HepG2 (cell line): ENCODE data around the gene NTSR2. TPM values are rescaled to one million over a fixed set of nuclear protein-coding genes. Genes with fewer than 3 reads are reported as not detected.

ENCODE experiments used
- ATAC-seq: fragments of 200-7000 bp; cut with Tn5 transposase; 3 replicates; pipeline ENCODE4 v1.9.1; 2020; ENCODE audit warnings: mild to moderate bottlenecking, moderate library complexity
- BruUV-seq: library from RNA; stranded (reverse); fragments of 400-500 nt; replicated peaks from 2 replicates; lab custom pipeline; 2021; lab: Mats Ljungman, UMichigan
- CTCF ChIA-PET: fragments of 300-600 bp; formaldehyde crosslinking; extraction: SDS; loops from one replicate; lab custom pipeline; 2021; ENCODE audit warnings: low total read pairs, inconsistent platforms, low intra/inter-chr PET ratio; lab: Yijun Ruan, JAX
- POLR2A ChIA-PET: fragments of 350-600 bp; sonication (Branson Sonifier 250); formaldehyde crosslinking; loops from one replicate; lab custom pipeline; 2020; ENCODE audit warnings: antibody characterized with exemption, inconsistent platforms; lab: Yijun Ruan, JAX
- DNase-seq: peaks from one replicate; pipeline ENCODE4 v3.0.0-alpha.2; 2015; ENCODE audit warnings: low spot score
- FAIRE-seq: peaks from 3 replicates; lab custom pipeline; 2011; peaks lifted over from hg19 to GRCh38; lab: Jason Lieb, UNC
- H2AFZ ChIP-seq: one replicate; pipeline ENCODE4 v1.6.1; 2011; ENCODE audit warnings: low read length, inconsistent platforms
- H3K27ac ChIP-seq: fragments of 300-600 bp; 3 replicates; pipeline ENCODE4 v1.8.0; 2011; ENCODE audit warnings: mixed run types, mild to moderate bottlenecking, mixed read lengths, low read length, inconsistent platforms; ENCODE audit not compliant: insufficient read depth; ENCODE audit errors: extremely low read length
- H3K27me3 ChIP-seq, 2 experiments: fragments of 200-600 bp in 1 of 2; 2 replicates in 1 of 2; 3 replicates in 1 of 2; pipeline versions ENCODE4 v1.6.0 to v1.8.0; 2011; ENCODE audit warnings: low read length in 2 of 2, mild to moderate bottlenecking in 2 of 2, moderate library complexity in 2 of 2, inconsistent platforms in 1 of 2; ENCODE audit not compliant: insufficient read depth in 2 of 2, control insufficient read depth in 1 of 2
- H3K36me3 ChIP-seq, 2 experiments: fragments of 200-600 bp in 1 of 2; replicated peaks in 1 of 2; 2 replicates in 1 of 2; 3 replicates in 1 of 2; pipeline versions ENCODE4 v1.5.1 to v1.8.0; 2011; ENCODE audit warnings: low read length in 2 of 2, inconsistent platforms in 1 of 2; ENCODE audit not compliant: insufficient read depth in 2 of 2, control insufficient read depth in 1 of 2
- H3K4me1 ChIP-seq: 2 replicates; pipeline ENCODE4 v1.5.1; 2012; ENCODE audit warnings: low read length, inconsistent platforms; ENCODE audit not compliant: insufficient read depth
- H3K4me2 ChIP-seq: 2 replicates; pipeline ENCODE4 v1.6.0; 2011; ENCODE audit warnings: low read depth, low read length, inconsistent platforms
- H3K4me3 ChIP-seq, 3 experiments: fragments of 200-600 bp in 1 of 3; sonication (generic), shearing (Covaris generic) in 1 of 3; replicated peaks in 1 of 3; 2 replicates each; pipeline ENCODE4 v1.5.1; 2011 to 2016; ENCODE audit warnings: low read length in 3 of 3, inconsistent platforms in 2 of 3, low read depth in 2 of 3, mild to moderate bottlenecking in 2 of 3, control low read depth in 1 of 3, mixed read lengths in 1 of 3; ENCODE audit not compliant: insufficient read depth in 1 of 3
- H3K79me2 ChIP-seq: one replicate; pipeline ENCODE4 v1.6.1; 2011; ENCODE audit warnings: low read length, inconsistent platforms; ENCODE audit not compliant: insufficient read depth
- H3K9ac ChIP-seq: 2 replicates; pipeline ENCODE4 v1.6.0; 2011; ENCODE audit warnings: mild to moderate bottlenecking, low read depth, low read length, inconsistent platforms; ENCODE audit not compliant: insufficient read depth
- H3K9me3 ChIP-seq: 2 replicates; pipeline ENCODE4 v1.5.1; 2012; ENCODE audit warnings: mild to moderate bottlenecking, low read length
- H4K20me1 ChIP-seq: 2 replicates; pipeline ENCODE4 v1.6.0; 2011; ENCODE audit warnings: inconsistent platforms, mild to moderate bottlenecking, low read length, moderate library complexity; ENCODE audit not compliant: insufficient read depth
- ATM ChIP-seq: fragments of 450-650 bp; IDR thresholded peaks from 2 replicates; pipeline ENCODE4 v1.7.1; 2017; ENCODE audit warnings: mild to moderate bottlenecking, borderline replicate concordance
- CBX1 ChIP-seq: IDR thresholded peaks from one replicate; pipeline ENCODE4 v1.6.1; 2016; ENCODE audit warnings: antibody characterized with exemption, low read depth
- ELF1 ChIP-seq: sonication (generic); formaldehyde crosslinking; IDR thresholded peaks from 2 replicates; pipeline ENCODE4 v1.4.0; 2020; ENCODE audit warnings: missing genetic modification reagents
- GTF2F1 ChIP-seq: fragments of 150-350 bp; IDR thresholded peaks from 2 replicates; pipeline ENCODE4 v1.6.1; 2014; ENCODE audit warnings: low read length
- HNRNPK ChIP-seq: fragments of 200-400 bp; formaldehyde crosslinking; IDR thresholded peaks from 2 replicates; pipeline ENCODE4 v1.6.1; 2018; ENCODE audit warnings: low read length, low read depth, moderate library complexity, mild to moderate bottlenecking; ENCODE audit not compliant: poor library complexity, severe bottlenecking
- ONECUT2 ChIP-seq: sonication (generic); formaldehyde crosslinking; IDR thresholded peaks from 2 replicates; pipeline ENCODE4 v1.4.0; 2020; ENCODE audit warnings: missing genetic modification reagents
- PAWR ChIP-seq: sonication (generic); formaldehyde crosslinking; IDR thresholded peaks from 2 replicates; pipeline ENCODE4 v1.4.0; 2020; ENCODE audit warnings: missing genetic modification reagents, mild to moderate bottlenecking, borderline replicate concordance
- PPARG ChIP-seq: conservative IDR thresholded peaks from 2 replicates; pipeline ENCODE4 v1.6.1; 2016; ENCODE audit warnings: missing biosample characterization, missing genetic modification reagents
- RBAK ChIP-seq: sonication (generic); formaldehyde crosslinking; IDR thresholded peaks from 2 replicates; pipeline ENCODE4 v1.5.1; 2020; ENCODE audit warnings: mild to moderate bottlenecking, missing genetic modification reagents
- TCF7L2 ChIP-seq: IDR thresholded peaks from 2 replicates; pipeline ENCODE4 v1.6.1; 2011; ENCODE audit warnings: mild to moderate bottlenecking, low read depth, low read length, moderate library complexity
- YEATS4 ChIP-seq: sonication (generic); formaldehyde crosslinking; IDR thresholded peaks from 2 replicates; pipeline ENCODE4 v1.4.0; 2020; ENCODE audit warnings: missing genetic modification reagents, borderline replicate concordance
- ZNF512 ChIP-seq: sonication (generic); formaldehyde crosslinking; IDR thresholded peaks from 2 replicates; pipeline ENCODE4 v1.4.0; 2020; ENCODE audit warnings: mild to moderate bottlenecking, missing genetic modification reagents
- ZNF558 ChIP-seq: sonication (generic); formaldehyde crosslinking; IDR thresholded peaks from 2 replicates; pipeline ENCODE4 v1.9.0; 2022; ENCODE audit warnings: mild to moderate bottlenecking, missing genetic modification reagents, borderline replicate concordance
- ZNF644 ChIP-seq: IDR thresholded peaks from 2 replicates; pipeline ENCODE4 v1.6.1; 2016; ENCODE audit warnings: low read depth
- ZNF790 ChIP-seq: sonication (generic); formaldehyde crosslinking; IDR thresholded peaks from 2 replicates; pipeline ENCODE4 v1.8.0; 2022; ENCODE audit warnings: missing genetic modification reagents, mild to moderate bottlenecking, borderline replicate concordance
- ZNF891 ChIP-seq: sonication (generic); formaldehyde crosslinking; IDR thresholded peaks from 2 replicates; pipeline ENCODE4 v1.5.0; 2020; ENCODE audit warnings: mild to moderate bottlenecking, missing genetic modification reagents
- WGBS: methylation state at CpG from one replicate; pipeline ENCODE4 v1.1.6; 2017; ENCODE audit warnings: low lambda C conversion rate; 5-methylcytosine and 5-hydroxymethylcytosine counted together
- in situ Hi-C: cut with HindIII; loops from 2 replicates; pipeline ENCODE4 v1.10.0; 2017; ENCODE audit warnings: low pct_unique_long_range_greater_than_20kb; ENCODE audit not compliant: extremely low pct_ligation_motif_present
- intact Hi-C: fragments of 100-400 bp; cut with micrococcal nuclease; formaldehyde crosslinking; loops from one replicate; pipeline ENCODE4 v1.10.0; 2022; ENCODE audit not compliant: unreplicated experiment
- polyA plus RNA-seq, 8 experiments: library from polyadenylated mRNA; depleted of rRNA in 3 of 8; stranded (reverse) in 7 of 8; unstranded in 1 of 8; fragments of >200 nt; fragmentation: Illumina TruSeq in 4 of 8; extraction: Trizol in 4 of 8; gene quantifications; 2 replicates each; pipeline versions ENCODE4 v1.2.1 to v1.2.3, GENCODE V29; 2011 to 2016; ENCODE audit warnings: low read depth in 4 of 8, missing spikeins in 1 of 8, mixed read lengths in 1 of 8; ENCODE audit not compliant: insufficient read depth in 1 of 8
- total RNA-seq, 5 experiments: library from RNA; depleted of rRNA; stranded (reverse); fragments of >200 nt; fragmentation: Illumina TruSeq; extraction: Trizol; gene quantifications; 2 replicates each; pipeline ENCODE4 v1.2.3, GENCODE V29; 2016; ENCODE audit warnings: low read depth in 1 of 5
- TF ChIP-seq, protein P1 (sequence below): sonication (generic); formaldehyde crosslinking; IDR thresholded peaks from 2 replicates; pipeline ENCODE4 v1.4.0; 2020; ENCODE audit warnings: low read depth, mild to moderate bottlenecking, missing genetic modification reagents
- TF ChIP-seq, protein P2 (sequence below): sonication (generic); formaldehyde crosslinking; conservative IDR thresholded peaks from 2 replicates; pipeline ENCODE4 v1.4.0; 2020; ENCODE audit warnings: mild to moderate bottlenecking, missing genetic modification reagents, moderate library complexity

NTSR2 gene
- total and polyA plus RNA-seq, 2 of the 13 experiments (the other 11 are each of a cell fraction or from before 2014, with no cell fraction given): not detected

GRCh38 chr2:11688222-11689069, 18.5 kb upstream of the NTSR2 start (continued):
- 0 out of 2 replicates have a peak, but pooled peaks have one; percentile 32 for TF ChIP-seq ZNF558
- TF ChIP-seq GTF2F1: no peak
- peak; percentile 25; the same call in 1 of the 2 replicates for TF ChIP-seq PPARG (CRISPR knock-in tag)
- no peak for TF ChIP-seq YEATS4 (CRISPR knock-in tag)
- TF ChIP-seq ZNF512 (CRISPR knock-in tag): no peak

DNA sequence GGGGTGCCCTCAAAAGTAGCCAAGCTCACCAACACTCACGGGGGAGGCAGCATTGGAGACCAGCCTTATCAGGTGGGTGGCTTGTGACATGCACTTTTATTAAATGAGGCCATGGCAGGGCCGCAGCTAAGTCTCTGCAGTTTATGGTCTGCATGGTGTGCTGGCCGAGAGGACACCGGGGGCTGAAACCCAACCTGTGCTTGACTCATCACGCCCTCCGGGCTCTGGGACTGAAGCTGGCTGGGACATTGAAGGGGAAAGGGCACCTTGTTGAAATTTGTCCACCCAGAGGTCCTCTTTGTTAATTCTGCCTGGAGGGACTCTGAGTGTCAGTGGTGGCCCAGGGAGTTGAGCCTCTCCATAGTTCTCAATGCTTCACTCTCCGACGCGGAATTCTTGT, 17.7 kb upstream of the NTSR2 start:
- TF ChIP-seq ONECUT2 (no peak), PAWR (CRISPR knock-in tag) (no peak), ZNF891 (no peak), RBAK (CRISPR knock-in tag) (no peak), TCF7L2 (no peak), HNRNPK (no peak), ELF1 (no peak), ATM (no peak), ZNF644 (CRISPR knock-in tag) (no peak), ZNF790 (CRISPR knock-in tag) (no peak), CBX1 (no peak)
- TF ChIP-seq, protein P1, sequence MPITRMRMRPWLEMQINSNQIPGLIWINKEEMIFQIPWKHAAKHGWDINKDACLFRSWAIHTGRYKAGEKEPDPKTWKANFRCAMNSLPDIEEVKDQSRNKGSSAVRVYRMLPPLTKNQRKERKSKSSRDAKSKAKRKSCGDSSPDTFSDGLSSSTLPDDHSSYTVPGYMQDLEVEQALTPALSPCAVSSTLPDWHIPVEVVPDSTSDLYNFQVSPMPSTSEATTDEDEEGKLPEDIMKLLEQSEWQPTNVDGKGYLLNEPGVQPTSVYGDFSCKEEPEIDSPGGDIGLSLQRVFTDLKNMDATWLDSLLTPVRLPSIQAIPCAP (CRISPR knock-in tag): no peak
- TF ChIP-seq, protein P2, sequence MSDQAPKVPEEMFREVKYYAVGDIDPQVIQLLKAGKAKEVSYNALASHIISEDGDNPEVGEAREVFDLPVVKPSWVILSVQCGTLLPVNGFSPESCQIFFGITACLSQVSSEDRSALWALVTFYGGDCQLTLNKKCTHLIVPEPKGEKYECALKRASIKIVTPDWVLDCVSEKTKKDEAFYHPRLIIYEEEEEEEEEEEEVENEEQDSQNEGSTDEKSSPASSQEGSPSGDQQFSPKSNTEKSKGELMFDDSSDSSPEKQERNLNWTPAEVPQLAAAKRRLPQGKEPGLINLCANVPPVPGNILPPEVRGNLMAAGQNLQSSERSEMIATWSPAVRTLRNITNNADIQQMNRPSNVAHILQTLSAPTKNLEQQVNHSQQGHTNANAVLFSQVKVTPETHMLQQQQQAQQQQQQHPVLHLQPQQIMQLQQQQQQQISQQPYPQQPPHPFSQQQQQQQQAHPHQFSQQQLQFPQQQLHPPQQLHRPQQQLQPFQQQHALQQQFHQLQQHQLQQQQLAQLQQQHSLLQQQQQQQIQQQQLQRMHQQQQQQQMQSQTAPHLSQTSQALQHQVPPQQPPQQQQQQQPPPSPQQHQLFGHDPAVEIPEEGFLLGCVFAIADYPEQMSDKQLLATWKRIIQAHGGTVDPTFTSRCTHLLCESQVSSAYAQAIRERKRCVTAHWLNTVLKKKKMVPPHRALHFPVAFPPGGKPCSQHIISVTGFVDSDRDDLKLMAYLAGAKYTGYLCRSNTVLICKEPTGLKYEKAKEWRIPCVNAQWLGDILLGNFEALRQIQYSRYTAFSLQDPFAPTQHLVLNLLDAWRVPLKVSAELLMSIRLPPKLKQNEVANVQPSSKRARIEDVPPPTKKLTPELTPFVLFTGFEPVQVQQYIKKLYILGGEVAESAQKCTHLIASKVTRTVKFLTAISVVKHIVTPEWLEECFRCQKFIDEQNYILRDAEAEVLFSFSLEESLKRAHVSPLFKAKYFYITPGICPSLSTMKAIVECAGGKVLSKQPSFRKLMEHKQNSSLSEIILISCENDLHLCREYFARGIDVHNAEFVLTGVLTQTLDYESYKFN: no peak
- no TSS peak for BruUV-seq
- Histone ChIP-seq H3K79me2 (no peaks in the 10 kb centered on the region), H3K36me3 (no peaks in the 10 kb centered on the region), H3K9ac (no peak overlapping the region), H3K27ac (no peak overlapping the region), H4K20me1 (no peaks in the 10 kb centered on the region), H3K4me1 (peaks cover 14% of the 10 kb centered on the region), H3K4me3 (no peak overlapping the region), H3K9me3 (no peaks in the 10 kb centered on the region), H2AFZ (no peak overlapping the region), H3K27me3 (peaks cover 0 to 61% of the 10 kb centered on the region in 2 experiments; a peak in 4 of 5 replicates), H3K4me2 (no peak overlapping the region)
- POLR2A ChIA-PET: no interaction called here
- 48% methylated on average over 9 of the region's 9 CpGs for WGBS
- CTCF ChIA-PET: interaction anchor here (3.2 kb wide), 1 partner anchor 92 kb away, joined by 30 read pairs; no protein-coding TSS in a partner anchor
- intact Hi-C loops: loop anchor here (1.0 to 10.0 kb wide), 3 partner anchors 59 to 103 kb away; partner anchors contain the start of gene LPIN1
- FAIRE-seq (no peak), ATAC-seq (peak; percentile 10), DNase-seq (no peak)
- in situ Hi-C loops: loop anchor here (5.0 kb wide), 1 partner anchor 95 kb away; no protein-coding TSS in a partner anchor
